GM13976 (cell line): Measurements from ENCODE around the gene ADCK1.
"Not testable (repeated sequence)": the region's sequence is repeated elsewhere in the genome, so short reads cannot be mapped to it uniquely, and the experiment has no call there.

Source experiments
- DNase-seq: peaks from one replicate; pipeline ENCODE4 v3.0.0; 2012; ENCODE audit warnings: low spot score
- CTCF ChIP-seq: IDR thresholded peaks from 2 replicates; pipeline ENCODE4 v1.5.1; 2012; ENCODE audit warnings: borderline replicate concordance, mild to moderate bottlenecking; ENCODE audit not compliant: insufficient read depth; ENCODE audit errors: extremely low read depth, missing control alignments, control extremely low read depth
- in situ Hi-C: fragments of 300-500 bp; cut with MboI; formaldehyde crosslinking; loops from one replicate; pipeline ENCODE4 v1.12.0; 2022; ENCODE audit warnings: low sequenced_read_pairs, mixed read lengths, inconsistent platforms; ENCODE audit not compliant: unreplicated experiment

The ADCK1 gene

GRCh38 chr14:77880056-77880455, 80.1 kb downstream of the ADCK1 start:
- DNase-seq: no peak
- in situ Hi-C loops: no loop called here
- no peak for TF ChIP-seq CTCF

- no peak for TF ChIP-seq CTCF
- DNase-seq: no peak
These were observed 82.2 kb downstream of the ADCK1 start for GRCh38 chr14:77882098-77882497.

GRCh38 chr14:77882636-77883035, 82.7 kb downstream of the ADCK1 start:
- DNase-seq: no peak
- TF ChIP-seq CTCF: no peak
- in situ Hi-C loops: no loop called here

More at GRCh38 chr14:77882098-77882497, 82.2 kb downstream of the ADCK1 start:
- in situ Hi-C loops: no loop called here

- in situ Hi-C loops: no loop called here
- TF ChIP-seq CTCF: no peak
- DNase-seq: no peak
These were observed 83.4 kb downstream of the ADCK1 start for GRCh38 chr14:77883131-77883846.

GRCh38 chr14:77883847-77884238, 83.9 kb downstream of the ADCK1 start:
- no peak for TF ChIP-seq CTCF
- no peak for DNase-seq
- in situ Hi-C loops: no loop called here

- no peak for TF ChIP-seq CTCF
- in situ Hi-C loops: no loop called here
- DNase-seq: no peak
These were observed 85.5 kb downstream of the ADCK1 start for GRCh38 chr14:77885367-77885766.

- DNase-seq: no peak
- in situ Hi-C loops: no loop called here
These were observed 86.1 kb downstream of the ADCK1 start for GRCh38 chr14:77886010-77886409.

GRCh38 chr14:77888903-77889302, 89.0 kb downstream of the ADCK1 start:
- DNase-seq, in situ Hi-C loops: not testable (repeated sequence)

More at GRCh38 chr14:77886010-77886409, 86.1 kb downstream of the ADCK1 start:
- TF ChIP-seq CTCF: no peak
